Endothelial cell of umbilical vein (primary cell): Measurements from ENCODE around the gene RRP36. TPM values are rescaled to one million over a fixed set of nuclear protein-coding genes. Genes with fewer than 3 reads are reported as not detected.

Experiments
- BruUV-seq: library from RNA; stranded (reverse); fragments of 400-500 nt; replicated peaks from 2 replicates; lab custom pipeline; 2021; lab: Mats Ljungman, UMichigan
- CTCF ChIA-PET: fragments of 300-600, 350-600 bp; sonication (Branson Sonifier 250); formaldehyde crosslinking; loops from one replicate; lab custom pipeline; 2021; ENCODE audit warnings: antibody characterized with exemption, inconsistent platforms; lab: Charles Lee
- POLR2A ChIA-PET: fragments of 300-600, 350-600 bp; sonication (Branson Sonifier 250); formaldehyde crosslinking; loops from one replicate; lab custom pipeline; 2021; ENCODE audit warnings: antibody characterized with exemption, inconsistent platforms; lab: Charles Lee
- DNase-seq: peaks from one replicate; pipeline ENCODE4 v3.0.0-alpha.2; 2011; ENCODE audit warnings: low read depth, low spot score
- FAIRE-seq: peaks from 2 replicates; lab custom pipeline; 2011; peaks lifted over from hg19 to GRCh38; lab: Jason Lieb, UNC
- H2AFZ ChIP-seq: 2 replicates; pipeline ENCODE4 v1.6.0; 2012; ENCODE audit warnings: low read depth, low read length, control low read depth, inconsistent platforms
- H3K27ac ChIP-seq: 2 replicates; pipeline ENCODE4 v1.5.1; 2011; ENCODE audit warnings: low read depth, mild to moderate bottlenecking, control low read depth, low read length, moderate library complexity; ENCODE audit not compliant: insufficient read depth
- H3K27me3 ChIP-seq, 2 experiments: 2 replicates each; pipeline versions ENCODE4 v1.6.0 to v1.6.1; 2011; ENCODE audit warnings: low read length in 2 of 2, mixed read lengths in 1 of 2; ENCODE audit not compliant: control insufficient read depth in 2 of 2, insufficient read depth in 2 of 2
- H3K36me3 ChIP-seq, 2 experiments: 2 replicates in 1 of 2; 3 replicates in 1 of 2; pipeline ENCODE4 v1.5.1; 2011; ENCODE audit warnings: low read length in 2 of 2, mild to moderate bottlenecking in 1 of 2, moderate library complexity in 1 of 2; ENCODE audit not compliant: control insufficient read depth in 2 of 2, insufficient read depth in 2 of 2; ENCODE audit errors: extremely low read depth in 1 of 2
- H3K4me1 ChIP-seq: 3 replicates; pipeline ENCODE4 v1.5.1; 2011; ENCODE audit warnings: mild to moderate bottlenecking, low read length; ENCODE audit not compliant: control insufficient read depth, insufficient read depth; ENCODE audit errors: extremely low read depth
- H3K4me2 ChIP-seq: 2 replicates; pipeline ENCODE4 v1.6.1; 2011; ENCODE audit warnings: low read length, control low read depth, mixed read lengths; ENCODE audit not compliant: insufficient read depth
- H3K4me3 ChIP-seq, 3 experiments: fragments of 200-600 bp in 1 of 3; sonication (generic), shearing (Covaris generic) in 1 of 3; replicated peaks in 1 of 3; 2 replicates each; pipeline ENCODE4 v1.5.1; 2011 to 2016; ENCODE audit warnings: control low read depth in 3 of 3, low read length in 3 of 3, mild to moderate bottlenecking in 2 of 3, inconsistent platforms in 1 of 3, low read depth in 1 of 3, moderate library complexity in 1 of 3; ENCODE audit not compliant: insufficient read depth in 1 of 3
- H3K79me2 ChIP-seq: 2 replicates; pipeline ENCODE4 v1.6.0; 2012; ENCODE audit warnings: low read length, inconsistent platforms; ENCODE audit not compliant: control insufficient read depth, insufficient read depth
- H3K9ac ChIP-seq: replicated peaks from 2 replicates; pipeline ENCODE3; 2011; ENCODE audit warnings: low read length, control low read depth; ENCODE audit not compliant: insufficient read depth; ENCODE audit errors: extremely low read depth
- H3K9me1 ChIP-seq: replicated peaks from 3 replicates; pipeline ENCODE4 v1.6.0; 2011; ENCODE audit warnings: mild to moderate bottlenecking, low read length; ENCODE audit not compliant: control insufficient read depth, insufficient read depth; ENCODE audit errors: extremely low read depth
- H3K9me3 ChIP-seq: replicated peaks from 2 replicates; pipeline ENCODE4 v1.5.1; 2012; ENCODE audit warnings: low read length, inconsistent platforms; ENCODE audit not compliant: control insufficient read depth, insufficient read depth
- H4K20me1 ChIP-seq: replicated peaks from 2 replicates; pipeline ENCODE3; 2011; ENCODE audit warnings: mild to moderate bottlenecking, low read length; ENCODE audit not compliant: control insufficient read depth, insufficient read depth; ENCODE audit errors: extremely low read depth
- MYC ChIP-seq: IDR thresholded peaks from one replicate; pipeline ENCODE4 v1.6.1; 2011; ENCODE audit warnings: mild to moderate bottlenecking, low read depth, low read length
- POLR2A ChIP-seq: IDR thresholded peaks from 2 replicates; pipeline ENCODE4 v1.6.1; 2012; ENCODE audit warnings: low read depth, mild to moderate bottlenecking, control low read depth, low read length
- dilution Hi-C: fragments of 300-500 bp; cut with MboI; formaldehyde crosslinking; loops from one replicate; pipeline ENCODE4 v1.15.0; 2019; ENCODE audit warnings: low sequenced_read_pairs; ENCODE audit not compliant: extremely low pct_ligation_motif_present
- intact Hi-C: fragments of 100-400 bp; cut with micrococcal nuclease; formaldehyde crosslinking; loops from one replicate; pipeline ENCODE4 v1.10.0; 2022
- polyA plus RNA-seq, 4 experiments: library from polyadenylated mRNA; depleted of rRNA in 3 of 4; stranded (reverse) in 3 of 4; unstranded in 1 of 4; fragments of >200 nt; gene quantifications; 2 replicates each; pipeline versions ENCODE4 v1.2.1 to v1.2.3, GENCODE V29; 2011 to 2012; ENCODE audit warnings: missing spikeins in 1 of 4
- total RNA-seq: library from RNA; stranded (reverse); gene quantifications from 2 replicates; pipeline ENCODE4 v1.2.3, GENCODE V29; 2021
- TF ChIP-seq, protein P1 (sequence below), 2 donors: IDR thresholded peaks; 1 replicate in 1 of 2; 2 replicates in 1 of 2; pipeline ENCODE4 v1.5.1; 2011; ENCODE audit warnings: low read length in 2 of 2, mild to moderate bottlenecking in 2 of 2, moderate library complexity in 2 of 2, control low read depth in 1 of 2, inconsistent platforms in 1 of 2, low read depth in 1 of 2; ENCODE audit not compliant: insufficient read depth in 1 of 2; ENCODE audit errors: extremely low read depth in 1 of 2
- TF ChIP-seq, protein P2 (sequence below): IDR thresholded peaks from 2 replicates; pipeline ENCODE4 v1.6.1; 2011; ENCODE audit not compliant: insufficient read depth, insufficient read length

Gene RRP36
- total and polyA plus RNA-seq, 2 donors (not counting 3 experiments of a cell fraction or from before 2014, with no cell fraction given): 40.2 to 103 TPM

- dilution Hi-C loops: no loop called here
- TF ChIP-seq POLR2A (no peak), MYC (no peak)
- TF ChIP-seq, protein P1, sequence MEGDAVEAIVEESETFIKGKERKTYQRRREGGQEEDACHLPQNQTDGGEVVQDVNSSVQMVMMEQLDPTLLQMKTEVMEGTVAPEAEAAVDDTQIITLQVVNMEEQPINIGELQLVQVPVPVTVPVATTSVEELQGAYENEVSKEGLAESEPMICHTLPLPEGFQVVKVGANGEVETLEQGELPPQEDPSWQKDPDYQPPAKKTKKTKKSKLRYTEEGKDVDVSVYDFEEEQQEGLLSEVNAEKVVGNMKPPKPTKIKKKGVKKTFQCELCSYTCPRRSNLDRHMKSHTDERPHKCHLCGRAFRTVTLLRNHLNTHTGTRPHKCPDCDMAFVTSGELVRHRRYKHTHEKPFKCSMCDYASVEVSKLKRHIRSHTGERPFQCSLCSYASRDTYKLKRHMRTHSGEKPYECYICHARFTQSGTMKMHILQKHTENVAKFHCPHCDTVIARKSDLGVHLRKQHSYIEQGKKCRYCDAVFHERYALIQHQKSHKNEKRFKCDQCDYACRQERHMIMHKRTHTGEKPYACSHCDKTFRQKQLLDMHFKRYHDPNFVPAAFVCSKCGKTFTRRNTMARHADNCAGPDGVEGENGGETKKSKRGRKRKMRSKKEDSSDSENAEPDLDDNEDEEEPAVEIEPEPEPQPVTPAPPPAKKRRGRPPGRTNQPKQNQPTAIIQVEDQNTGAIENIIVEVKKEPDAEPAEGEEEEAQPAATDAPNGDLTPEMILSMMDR (IDR thresholded peaks at IDR 0.05; ENCODE audit: extremely low read depth in 1 of 2, insufficient read depth in 1 of 2, low read depth in 1 of 2, low read length in 2 of 2): no peak
- TF ChIP-seq, protein P2, sequence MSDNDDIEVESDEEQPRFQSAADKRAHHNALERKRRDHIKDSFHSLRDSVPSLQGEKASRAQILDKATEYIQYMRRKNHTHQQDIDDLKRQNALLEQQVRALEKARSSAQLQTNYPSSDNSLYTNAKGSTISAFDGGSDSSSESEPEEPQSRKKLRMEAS: no peak
- Histone ChIP-seq H4K20me1 (no peaks in the 10 kb centered on the region), H3K79me2 (no peaks in the 10 kb centered on the region), H3K4me2 (no peak overlapping the region), H3K36me3 (peaks cover 0 to 8% of the 10 kb centered on the region in 2 experiments), H3K27me3 (peaks cover 0 to 6% of the 10 kb centered on the region in 2 experiments), H2AFZ (no peak overlapping the region), H3K9ac (no peak overlapping the region), H3K9me3 (no peaks in the 10 kb centered on the region), H3K27ac (no peak overlapping the region), H3K9me1 (no peaks in the 10 kb centered on the region), H3K4me3 (no peak overlapping the region), H3K4me1 (peaks cover 7% of the 10 kb centered on the region)
- no peak for DNase-seq
- CTCF ChIA-PET: interaction anchor here (4.4 kb wide), 1 partner anchor 68 kb away, joined by 22 read pairs; no protein-coding TSS in a partner anchor
- FAIRE-seq: no peak
- intact Hi-C loops: no loop called here
- POLR2A ChIA-PET: no interaction called here
- no TSS peak for BruUV-seq
Observed at GRCh38 chr6:43074847-43075669, 53.6 kb downstream of the RRP36 start.
